Central memory CD4-positive, alpha-beta T cell (primary cell): ENCODE measurements around the gene NANOG.
"Not testable (repeated sequence)": the region's sequence is repeated elsewhere in the genome, so short reads cannot be mapped to it uniquely, and the experiment has no call there.

Experiments
- DNase-seq: peaks from one replicate; pipeline ENCODE4 v3.0.0; 2022

Gene NANOG

DNA sequence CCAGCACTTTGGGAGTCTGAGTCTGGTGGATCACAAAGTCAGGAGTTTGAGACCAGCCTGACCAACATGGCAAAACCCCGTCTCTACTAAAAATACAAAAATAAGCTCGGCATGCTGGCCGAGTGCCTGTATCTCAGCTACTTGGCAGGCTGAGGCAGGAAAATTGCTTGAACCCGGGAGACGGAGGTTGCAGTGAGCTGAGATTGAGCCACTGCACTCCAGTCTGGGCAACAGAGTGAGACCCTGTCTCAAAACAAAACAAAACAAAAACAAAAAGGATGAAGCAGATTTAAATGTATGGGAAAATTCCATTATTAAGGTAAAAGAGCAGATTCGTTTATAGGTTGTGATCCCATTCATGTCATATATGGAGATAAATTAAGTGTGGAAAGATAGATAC is 17.1 kb downstream of the NANOG start:
- not testable (repeated sequence) for DNase-seq

DNA sequence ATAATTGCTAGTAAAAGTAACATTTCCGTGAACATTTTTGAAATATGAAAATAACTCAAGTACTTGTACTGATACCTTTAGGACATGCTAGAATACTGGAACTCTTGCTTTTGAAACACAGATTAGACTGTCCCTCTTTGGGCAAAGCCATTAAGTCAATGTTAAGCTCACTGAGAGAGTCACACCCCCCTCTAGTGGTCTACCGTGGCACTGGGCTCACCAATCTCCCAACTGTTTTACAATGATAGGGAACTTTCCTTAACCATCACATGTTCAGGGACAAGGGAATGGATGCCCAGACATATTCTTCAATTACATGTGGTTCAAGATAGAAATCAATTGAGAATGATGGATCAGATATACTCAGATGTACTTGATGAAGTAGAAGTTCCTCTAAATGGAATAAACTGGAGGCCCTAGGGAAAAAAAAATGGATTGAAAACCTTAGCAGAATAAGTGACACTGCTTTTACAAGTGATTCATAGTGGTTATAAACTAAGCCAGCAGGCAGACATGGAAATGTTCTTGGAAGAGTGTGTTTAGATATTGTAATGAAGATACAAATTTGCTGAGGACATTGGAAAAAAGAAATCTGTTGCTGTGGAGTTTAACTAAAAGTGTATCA is 17.8 kb downstream of the NANOG start:
- peak; percentile 31 for DNase-seq

DNA sequence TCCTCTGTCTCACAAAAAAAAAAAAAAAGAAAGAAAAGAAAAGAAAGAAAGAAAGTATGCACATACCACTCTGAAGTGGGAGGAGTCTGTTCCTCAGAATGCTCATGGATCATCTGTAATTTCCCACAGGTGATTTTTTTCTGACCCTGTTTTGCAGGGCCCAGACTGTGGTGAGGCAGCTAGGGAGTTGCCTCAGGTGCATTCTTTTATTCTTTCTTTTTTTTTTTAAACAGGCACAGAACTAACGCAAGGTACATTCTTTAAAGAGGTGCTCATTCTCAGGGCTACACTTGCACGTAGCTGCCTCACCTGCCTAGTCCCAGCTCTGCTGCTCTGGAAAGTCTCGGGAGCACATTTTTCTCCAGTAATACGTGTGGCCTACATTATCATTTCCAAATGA is 36.6 kb downstream of the NANOG start:
- not testable (repeated sequence) for DNase-seq

DNA sequence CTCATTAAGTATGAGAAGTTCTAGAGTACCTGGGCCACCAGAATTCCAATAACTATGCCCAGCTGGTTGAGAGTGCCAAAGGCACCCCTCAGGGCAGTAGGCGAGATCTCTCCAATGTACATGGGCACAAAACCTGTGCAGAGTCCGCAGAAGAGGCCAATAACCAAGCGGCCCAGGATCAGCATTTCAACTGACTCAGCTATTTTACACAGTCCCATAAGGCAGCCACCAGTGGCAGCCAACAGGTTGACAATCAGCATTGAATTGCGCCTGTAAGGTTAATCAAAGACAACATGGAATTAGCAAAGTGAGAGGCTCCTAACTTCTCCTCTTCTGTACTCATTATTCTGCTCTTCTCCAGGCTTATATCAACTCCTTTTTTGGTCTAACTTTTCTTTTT is 40.5 kb downstream of the NANOG start:
- DNase-seq, result not testable (repeated sequence)

DNA sequence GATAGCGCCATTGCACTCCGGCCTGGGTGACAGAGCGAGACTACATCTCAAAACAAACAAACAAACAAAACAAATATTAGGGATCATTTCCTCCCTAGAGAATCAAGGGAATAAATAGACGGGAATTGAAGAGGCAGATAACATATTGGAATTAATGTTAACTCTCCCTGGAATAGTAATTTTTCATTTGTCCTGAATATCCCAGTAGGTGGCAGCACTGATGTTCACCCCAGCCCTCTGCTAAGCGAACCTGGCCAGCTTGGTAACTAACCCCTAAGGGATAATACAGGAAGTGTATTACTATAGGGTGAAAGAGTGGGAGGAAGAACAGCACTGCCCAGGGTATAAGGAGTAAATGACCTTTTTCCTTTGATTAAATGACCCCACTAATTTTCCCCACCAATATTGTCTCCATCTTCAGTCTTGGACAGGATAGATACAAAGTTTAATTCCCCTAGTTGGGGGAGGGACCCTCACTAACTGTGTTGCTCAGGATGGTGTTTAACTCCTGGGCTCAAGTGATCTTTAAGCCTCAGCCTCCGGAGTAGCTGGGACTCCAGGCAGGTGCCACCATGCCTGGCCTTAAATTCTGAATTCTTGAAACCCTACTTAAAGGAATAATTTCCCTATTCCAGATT is 43.0 kb downstream of the NANOG start:
- no peak for DNase-seq

DNA sequence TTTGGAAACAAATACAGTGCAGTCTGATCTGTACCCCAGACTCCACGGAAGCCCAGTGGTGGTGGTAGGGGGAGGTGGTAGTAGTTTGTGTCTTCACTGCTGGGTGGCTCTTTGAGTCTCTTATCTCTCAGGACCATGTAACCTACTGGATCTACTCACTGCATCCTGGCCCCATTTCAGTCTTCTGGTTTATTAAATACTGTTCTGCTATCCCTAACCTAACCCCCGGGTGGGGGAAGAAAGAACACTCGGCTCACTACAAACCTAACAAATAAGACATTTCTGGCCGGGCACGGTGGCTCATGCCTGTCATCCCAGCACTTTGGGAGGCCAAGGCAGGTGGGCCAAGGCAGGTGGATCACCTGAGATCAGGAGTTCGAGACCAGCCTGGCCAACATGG is 44.0 kb downstream of the NANOG start:
- DNase-seq, result not testable (repeated sequence)

DNA sequence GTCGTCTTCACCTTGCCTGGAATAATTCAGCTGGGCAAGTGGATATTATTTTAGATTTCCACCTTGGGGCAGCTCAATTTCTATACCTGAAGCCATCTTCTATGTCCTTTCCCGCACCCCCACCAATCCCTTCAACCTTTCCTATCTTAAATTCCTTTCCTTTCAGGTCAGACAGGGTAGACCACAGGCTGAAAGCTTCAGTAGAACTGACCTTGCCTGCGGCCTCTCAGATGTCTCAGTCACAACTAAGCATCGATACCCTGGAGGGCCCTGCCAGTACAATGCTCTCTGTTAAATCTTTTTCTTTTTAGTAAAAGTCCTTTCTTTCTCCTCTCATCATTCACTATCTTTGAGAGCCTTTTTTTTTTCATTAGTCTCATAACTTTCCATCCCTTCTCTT is 44.6 kb downstream of the NANOG start:
- no peak for DNase-seq

DNA sequence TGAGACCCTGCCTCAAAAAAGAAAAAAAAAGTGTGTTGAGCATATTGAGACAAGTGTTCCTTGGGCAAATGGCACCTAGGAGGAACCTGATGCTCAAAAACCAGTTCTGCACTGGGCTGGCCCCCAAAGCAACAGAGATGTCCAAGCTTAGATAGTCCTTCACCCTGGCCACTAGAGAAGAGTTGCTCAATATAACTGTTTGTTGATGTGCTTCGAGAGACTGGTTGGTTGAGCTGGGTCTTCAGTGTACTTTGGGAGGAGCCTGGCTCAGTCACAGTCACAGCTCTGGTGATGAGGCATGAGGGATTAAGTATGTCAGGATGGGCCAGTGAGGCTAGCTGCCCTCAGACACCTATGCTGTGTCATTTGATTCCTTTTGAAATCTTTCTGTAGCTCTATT is 45.5 kb downstream of the NANOG start:
- DNase-seq, result no peak

DNA sequence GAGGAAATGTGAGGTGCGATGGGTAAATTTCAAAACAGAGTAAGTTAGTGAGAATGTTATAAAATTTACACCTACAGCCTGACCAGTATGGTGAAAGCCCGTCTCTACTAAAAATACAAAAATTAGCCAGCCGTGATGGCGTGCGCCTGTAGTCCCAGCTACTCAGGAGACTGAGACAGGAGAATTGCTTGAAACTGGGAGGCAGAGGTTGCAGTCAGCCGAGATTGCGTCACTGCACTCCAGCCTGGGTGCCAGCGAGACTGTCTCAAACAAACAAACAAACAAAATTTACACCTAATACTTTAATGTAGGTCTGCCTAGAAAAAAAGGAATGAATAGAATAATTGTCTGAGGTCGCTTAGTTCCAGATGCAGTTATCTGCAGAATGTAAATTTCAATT is 45.9 kb downstream of the NANOG start:
- no peak for DNase-seq

DNA sequence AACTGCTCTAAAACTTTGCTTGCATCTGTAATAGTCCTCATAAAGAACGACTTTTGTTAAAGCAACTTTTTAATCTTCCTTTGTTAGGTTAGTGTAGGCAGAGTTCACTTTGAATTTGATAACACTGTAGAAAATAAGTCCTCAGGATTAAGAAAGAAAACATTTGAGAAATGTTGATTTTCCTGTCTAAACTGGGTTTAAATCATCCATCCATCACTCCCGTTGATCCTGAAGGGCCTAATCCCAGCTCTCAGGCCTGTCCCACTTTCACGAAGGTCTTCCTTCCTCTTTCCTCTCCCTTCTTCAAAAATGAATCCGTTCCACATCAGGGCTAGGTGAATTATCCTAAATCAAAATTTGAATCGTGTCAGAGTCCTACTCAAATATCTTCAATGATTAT is 46.6 kb downstream of the NANOG start:
- DNase-seq, result no peak

DNA sequence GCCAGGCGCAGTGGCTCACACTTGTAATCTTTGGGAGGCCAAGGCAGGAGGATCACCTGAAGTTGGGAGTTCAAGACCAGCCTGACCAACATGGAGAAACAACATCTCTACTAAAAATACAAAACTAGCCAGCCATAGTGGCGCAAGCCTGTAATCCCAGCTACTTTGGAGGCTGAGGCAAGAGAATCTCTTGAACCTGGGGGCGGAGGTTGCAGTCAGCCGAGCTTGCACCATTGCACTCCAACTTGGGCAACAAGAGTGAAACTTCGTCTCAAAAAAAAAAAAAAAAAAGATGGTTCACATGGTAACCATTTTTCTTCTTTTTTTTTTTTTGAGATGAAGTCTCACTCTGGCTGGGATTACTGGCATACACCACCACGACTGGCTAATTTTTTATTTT is 48.2 kb downstream of the NANOG start:
- no peak for DNase-seq

DNA sequence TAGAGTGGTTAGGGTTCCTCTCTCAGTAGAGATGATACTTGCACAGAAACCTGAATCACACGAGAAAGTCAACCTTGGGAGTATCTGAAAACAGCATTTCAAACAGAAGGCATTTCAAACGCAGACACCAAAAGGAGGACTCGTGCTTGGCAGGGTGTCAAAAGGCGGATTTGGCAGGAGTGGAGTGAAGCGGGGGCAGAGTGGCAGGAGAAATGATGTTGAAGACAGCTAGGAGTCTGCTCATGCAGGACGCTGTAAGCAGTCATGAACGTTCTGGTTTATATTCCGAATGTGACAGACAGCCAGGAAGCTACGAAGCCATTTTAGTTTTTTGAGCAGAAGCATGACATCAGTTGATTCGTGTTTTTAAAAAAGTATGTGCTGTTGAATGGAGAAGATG is 50.0 kb downstream of the NANOG start:
- not testable (repeated sequence) for DNase-seq

DNA sequence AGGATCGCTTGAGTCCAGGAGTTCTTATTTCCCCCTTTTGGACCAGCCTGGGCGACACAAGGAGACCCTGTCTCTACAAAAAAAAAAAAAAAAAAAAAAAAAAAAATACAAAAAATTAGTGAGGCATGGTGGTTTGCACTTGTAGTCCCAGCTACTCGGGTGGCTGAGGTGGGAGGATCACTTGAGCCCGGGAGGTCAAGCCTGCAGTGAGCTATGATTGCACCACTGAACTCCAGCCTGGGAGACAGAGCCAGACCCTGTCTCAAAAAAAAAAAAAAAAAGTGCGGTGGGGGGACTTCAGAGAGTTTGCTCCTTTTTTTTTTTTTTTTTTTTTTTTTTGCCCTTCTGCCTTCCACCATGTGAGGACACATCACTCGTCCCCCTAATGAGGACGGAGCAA is 50.6 kb downstream of the NANOG start:
- DNase-seq, result not testable (repeated sequence)

DNA sequence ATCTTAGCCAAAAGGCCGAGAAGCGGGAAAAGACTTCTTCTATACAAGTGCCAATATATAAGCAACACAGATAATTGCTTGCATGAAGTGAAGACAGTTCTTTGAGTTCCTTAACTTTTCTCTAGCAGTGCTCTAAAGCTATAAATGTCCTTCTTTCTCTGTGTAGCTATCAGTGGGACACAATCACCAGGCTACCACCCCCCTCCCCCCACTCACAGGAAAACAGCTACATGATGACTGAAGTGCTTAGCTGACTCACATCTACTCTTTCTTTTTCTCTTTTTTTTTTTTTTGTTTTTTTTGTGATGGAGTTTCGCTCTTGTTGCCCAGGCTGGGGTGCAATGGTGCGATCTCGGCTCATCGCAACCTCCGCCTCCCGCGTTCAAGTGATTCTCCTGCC is 53.2 kb downstream of the NANOG start:
- DNase-seq, result not testable (repeated sequence)

DNA sequence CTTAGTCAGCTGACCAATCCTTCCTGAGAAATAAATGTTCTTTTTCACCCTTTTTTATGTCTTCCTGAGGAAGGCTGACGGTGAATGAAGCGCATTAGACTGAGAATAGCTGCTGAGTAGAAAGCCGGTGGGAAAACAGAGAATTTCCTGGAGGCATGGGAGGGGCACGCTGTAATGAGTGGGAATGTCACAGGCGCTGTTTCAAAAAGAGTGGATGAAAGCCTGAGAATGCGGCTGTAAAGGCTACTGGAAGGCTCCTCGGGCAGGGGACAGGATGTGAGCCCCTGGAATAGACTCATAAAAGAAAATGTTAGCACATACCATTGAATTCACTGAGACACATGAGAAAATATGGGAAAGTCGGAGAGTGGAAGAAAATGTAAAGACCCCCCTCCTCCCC is 53.9 kb downstream of the NANOG start:
- DNase-seq, result not testable (repeated sequence)

DNA sequence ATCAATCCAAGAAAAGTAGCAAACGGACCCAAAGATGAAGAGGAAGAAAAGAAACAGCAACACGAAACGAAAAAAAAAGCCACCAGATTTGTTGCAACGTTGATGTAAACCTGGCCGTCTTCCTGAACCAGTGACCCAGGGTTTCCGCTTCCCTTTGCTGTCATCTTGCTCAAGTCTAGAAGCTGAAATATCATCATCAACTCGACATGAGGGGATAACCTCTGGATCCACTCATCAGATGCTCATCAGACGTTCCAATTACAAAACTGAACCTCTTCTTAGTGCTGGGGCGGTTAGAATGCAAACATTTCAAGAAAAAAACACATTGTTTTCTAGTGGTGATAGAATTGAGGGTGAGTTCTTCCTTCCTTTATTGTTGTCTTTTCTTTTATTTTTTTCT is 54.4 kb downstream of the NANOG start:
- DNase-seq, result peak; percentile 52

DNA sequence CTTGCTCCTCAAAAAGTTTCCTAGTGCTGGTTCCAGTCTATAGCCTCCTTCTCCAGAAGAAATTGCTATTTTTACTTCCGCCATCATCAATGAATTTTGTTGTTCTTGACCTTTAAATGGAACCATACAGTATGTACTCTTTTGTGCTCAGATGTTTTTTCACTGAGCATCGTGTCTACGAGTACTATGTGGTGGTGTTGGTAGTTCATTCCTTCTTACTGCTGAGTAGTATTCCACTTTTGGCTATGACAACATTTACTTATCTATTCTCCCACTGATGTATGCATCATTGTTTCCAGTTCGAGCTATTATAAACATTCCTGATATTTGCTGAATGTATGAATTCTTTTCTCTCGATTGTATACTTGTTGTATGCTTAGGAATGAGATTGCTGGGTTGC is 54.9 kb downstream of the NANOG start:
- no peak for DNase-seq

DNA sequence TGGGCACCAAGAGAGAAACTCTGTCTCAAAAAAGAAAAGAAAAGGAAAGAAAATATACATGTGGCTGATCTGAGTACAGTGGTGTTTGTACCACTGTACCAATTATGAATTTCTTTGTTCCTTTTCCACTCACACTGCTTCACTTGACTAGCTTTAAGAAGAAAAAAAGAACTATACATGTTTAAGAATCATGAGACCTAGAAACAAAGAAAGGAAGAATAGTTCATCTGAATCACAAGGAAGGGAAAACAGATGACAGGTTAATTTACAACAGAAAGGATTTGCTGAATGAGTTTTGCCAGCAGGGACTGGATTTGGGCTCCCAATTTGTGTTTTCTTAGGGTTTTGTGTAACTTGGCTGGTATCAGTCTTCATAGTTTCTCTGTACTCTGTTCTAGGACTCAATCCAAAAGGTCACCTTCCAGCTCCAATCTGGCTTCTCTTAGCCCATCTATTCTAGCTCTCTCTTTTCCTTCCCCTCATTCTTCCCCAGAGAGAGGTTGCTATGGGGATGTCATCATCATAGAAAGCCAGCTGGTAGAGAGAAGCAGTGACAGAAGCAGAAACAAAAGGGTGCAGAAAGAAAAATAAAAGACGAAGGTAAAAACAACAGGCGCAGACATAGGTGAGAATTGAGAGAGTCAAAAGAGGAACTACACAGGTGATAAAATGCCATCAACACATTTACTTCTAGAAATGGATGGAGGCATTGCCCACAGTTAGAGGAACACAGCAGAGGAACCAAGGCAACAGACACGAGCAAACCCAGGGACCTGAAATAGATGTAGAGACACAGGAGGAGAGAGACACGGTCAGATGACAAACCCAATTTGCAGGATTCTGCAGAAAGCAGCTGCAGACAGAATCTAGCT is 58.3 kb downstream of the NANOG start:
- not testable (repeated sequence) for DNase-seq

DNA sequence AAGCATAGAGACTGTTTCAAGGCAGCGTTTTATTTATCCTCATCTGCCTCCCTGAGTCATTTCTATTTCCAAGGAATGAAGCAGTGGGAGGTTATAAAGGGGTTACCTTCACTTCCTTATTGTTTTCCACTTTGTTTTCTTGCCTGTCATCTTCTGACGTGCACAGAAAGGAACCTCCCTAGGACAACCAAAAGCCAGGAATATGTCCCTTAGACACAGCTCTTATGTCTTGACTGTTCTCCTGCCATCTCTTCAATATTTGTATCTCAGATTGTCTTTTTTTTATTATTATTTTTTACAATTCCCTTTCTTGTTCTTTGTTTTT is 58.9 kb downstream of the NANOG start:
- DNase-seq, result not testable (repeated sequence)
